Measurements from ENCODE around the gene PRDM16. TPM values are rescaled to one million over a fixed set of nuclear protein-coding genes. Genes with fewer than 3 reads are reported as not detected.

Gene PRDM16
- total RNA-seq, 1 experiment from 2014 or later, result 0.17 TPM

GRCh38 chr1:3368059-3368458, 299.1 kb downstream of the PRDM16 start:
- H2BK20ac ChIP-seq (ENCODE audit: low read depth, low read length, poor library complexity, severe bottlenecking), result no peak overlapping the region
- peaks cover 0 to 3% of the 10 kb centered on the region in 2 experiments; a peak in 2 of 5 replicates for H3K9me3 Mint-ChIP-seq
- H2BK120ac ChIP-seq (ENCODE audit: low read depth, low read length, poor library complexity, severe bottlenecking), result no peak overlapping the region
- no peak for TF ChIP-seq CTCF (conservative IDR thresholded peaks at IDR 0.05)
- no peak overlapping the region for H3K23ac ChIP-seq (ENCODE audit: insufficient read length, low read depth, low read length)
- no peak overlapping the region for H2BK15ac ChIP-seq (ENCODE audit: low read depth, low read length)
- H2BK5ac ChIP-seq (ENCODE audit: insufficient read length, low read length), result no peak overlapping the region
- H3K4ac ChIP-seq (ENCODE audit: low read depth, low read length), result no peak overlapping the region
- no peak overlapping the region for H3K27ac ChIP-seq (ENCODE audit: insufficient read length, low read depth, low read length)
- peaks cover 3% of the 10 kb centered on the region for H4K20me1 ChIP-seq (ENCODE audit: control insufficient read depth, insufficient read depth, insufficient read length)
- peaks cover 22% of the 10 kb centered on the region for H3K27me3 Mint-ChIP-seq (ENCODE audit: low read depth)
- no peaks in the 10 kb centered on the region for H3K23me2 ChIP-seq (ENCODE audit: insufficient read length, low read depth, low read length, poor library complexity, severe bottlenecking)
- H2BK12ac ChIP-seq (ENCODE audit: insufficient read length, low read depth, low read length), result no peak overlapping the region
- H3K14ac ChIP-seq (ENCODE audit: insufficient read depth, low read length), result no peak overlapping the region
- H3K4me3 Mint-ChIP-seq, result no peak overlapping the region
- no peak overlapping the region for H4K5ac ChIP-seq (ENCODE audit: insufficient read length, low read depth, low read length)
- WGBS (ENCODE audit: extremely low coverage, insufficient read length, low lambda C conversion rate), result no CpG with 5 or more reads among the region's 14 CpGs
- no peak overlapping the region for H3T11ph ChIP-seq (ENCODE audit: low read length)
- H2AK5ac ChIP-seq (ENCODE audit: insufficient read length, low read length), result no peak overlapping the region
- no peak overlapping the region for H3K56ac ChIP-seq (ENCODE audit: insufficient read length, low read depth, low read length)
- peaks cover 4% of the 10 kb centered on the region; the same call in 1 of the 2 replicates for H3K4me1 ChIP-seq (ENCODE audit: insufficient read depth, low read length)
- no peaks in the 10 kb centered on the region for H3K79me2 ChIP-seq (ENCODE audit: insufficient read depth, low read length)
- no peak overlapping the region for H3K9ac ChIP-seq (ENCODE audit: extremely low read depth, insufficient read length, low read length)
- H3K79me1 ChIP-seq (ENCODE audit: insufficient read depth, low read depth, low read length, poor library complexity, severe bottlenecking), result no peaks in the 10 kb centered on the region
- H3K27me3 ChIP-seq (ENCODE audit: insufficient read depth, low read length), result no peaks in the 10 kb centered on the region
- H2AFZ ChIP-seq (ENCODE audit: low read length), result no peak overlapping the region
- no peaks in the 10 kb centered on the region for H3K36me3 Mint-ChIP-seq (ENCODE audit: insufficient read depth in 1 of 3, low read depth in 3 of 3)
- peaks cover 19 to 20% of the 10 kb centered on the region in 2 experiments for H3K4me1 Mint-ChIP-seq
- H3K18ac ChIP-seq (ENCODE audit: insufficient read length, low read depth, low read length), result no peak overlapping the region
- H3K9me3 ChIP-seq (ENCODE audit: control insufficient read depth, low read depth, low read length), result no peaks in the 10 kb centered on the region
- H4K91ac ChIP-seq (ENCODE audit: insufficient read length, low read depth, low read length), result no peak overlapping the region
- DNase-seq, result no peak
- no peak overlapping the region for H4K8ac ChIP-seq (replicated peaks; ENCODE audit: insufficient read length, low read depth, low read length)
- H3K4me2 ChIP-seq (ENCODE audit: insufficient read depth, insufficient read length, low read length), result no peak overlapping the region
- no peak overlapping the region; a peak in 1 of 7 replicates for H3K27ac Mint-ChIP-seq

Measured in H9 (cell line).